GM18505 (cell line): ENCODE results near the gene LYPD1.
"Not testable (repeated sequence)": the region's sequence is repeated elsewhere in the genome, so short reads cannot be mapped to it uniquely, and the experiment has no call there.

Experiments
- ATAC-seq: cut with Tn5 transposase; IDR thresholded peaks from one replicate; pipeline ENCODE4 v1.9.1; 2021; ENCODE audit not compliant: unreplicated experiment
- POLR2A ChIP-seq: IDR thresholded peaks from 4 replicates; pipeline ENCODE4 v1.6.1; 2011; ENCODE audit warnings: borderline replicate concordance; ENCODE audit not compliant: insufficient read depth, insufficient read length; ENCODE audit errors: extremely low read depth

LYPD1 gene, protein sequence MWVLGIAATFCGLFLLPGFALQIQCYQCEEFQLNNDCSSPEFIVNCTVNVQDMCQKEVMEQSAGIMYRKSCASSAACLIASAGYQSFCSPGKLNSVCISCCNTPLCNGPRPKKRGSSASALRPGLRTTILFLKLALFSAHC

DNA sequence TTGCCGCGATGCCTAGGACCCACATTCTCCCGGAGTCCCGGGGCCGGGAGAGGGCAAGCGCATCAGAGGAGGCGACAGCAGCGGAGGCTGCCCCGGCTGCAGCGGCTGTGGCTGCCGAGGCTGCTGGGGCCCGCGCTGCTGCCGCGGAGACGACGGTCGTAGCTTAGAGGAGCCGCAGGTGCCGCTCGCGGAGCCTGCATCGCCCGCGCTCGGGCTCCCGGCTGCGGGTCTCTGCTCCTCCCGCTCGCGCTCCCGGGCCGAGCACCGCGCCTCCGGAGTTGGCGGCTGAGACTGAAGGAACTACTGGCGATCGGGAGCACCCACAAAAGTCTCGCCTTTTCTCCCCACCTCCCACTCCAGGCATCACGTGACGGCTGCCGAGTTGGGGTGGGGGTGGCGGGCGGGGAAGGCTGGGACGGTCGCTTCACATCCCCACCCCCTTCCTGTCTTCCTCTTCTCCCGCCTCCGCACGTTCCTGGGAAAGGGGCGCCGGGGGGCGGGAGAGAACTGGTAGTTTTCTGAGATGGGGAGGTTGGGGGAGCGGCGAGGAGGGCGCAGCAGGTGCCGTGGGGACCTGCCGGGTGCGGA, at the start of gene LYPD1:
Gene LYPD1 (minus strand): TSS at position 298 of the 588 bp plus-strand sequence. CDS start 273 bp downstream, at position 25.
- ATAC-seq = no peak
- no peak for TF ChIP-seq POLR2A

DNA sequence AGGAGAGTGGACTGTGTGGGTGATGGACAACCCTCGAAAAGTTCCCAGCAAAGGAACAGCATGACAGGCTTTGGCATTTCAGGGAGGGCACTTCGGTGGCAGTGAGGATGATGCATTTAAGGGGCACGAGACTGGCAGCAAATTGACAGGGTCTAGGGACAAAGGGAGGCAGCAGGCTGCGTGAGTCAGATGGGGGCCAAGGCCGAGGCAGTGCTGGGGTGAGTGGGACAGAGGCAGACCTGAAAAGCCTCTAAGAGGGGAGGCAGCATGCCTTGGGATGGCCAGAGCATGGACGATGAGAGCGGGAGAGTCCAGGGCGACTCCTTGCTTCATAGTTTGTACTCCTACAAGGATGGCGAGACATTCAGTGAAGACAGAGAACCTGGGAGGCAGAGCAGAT, 49.5 kb upstream of the LYPD1 start:
- ATAC-seq = no peak
- no peak for TF ChIP-seq POLR2A

DNA sequence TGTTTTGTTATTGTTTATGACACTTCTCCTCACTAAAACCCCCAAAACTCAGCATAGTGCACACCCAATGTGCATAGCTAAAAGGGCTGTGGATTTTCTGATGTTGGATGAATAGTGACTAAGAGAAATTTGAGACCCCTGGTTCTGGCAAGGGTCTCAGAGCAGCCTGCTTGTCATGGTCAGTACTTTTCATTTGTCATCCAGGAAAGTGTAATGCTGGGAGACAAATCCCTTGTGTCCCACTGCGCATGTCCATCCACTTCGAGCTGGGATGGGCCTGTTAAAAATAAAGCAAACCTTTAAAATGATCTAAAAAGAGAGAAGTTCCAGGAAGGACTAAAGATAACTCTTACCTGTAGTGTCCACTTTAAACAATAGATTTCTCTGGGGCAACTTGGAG, 46.9 kb upstream of the LYPD1 start:
- TF ChIP-seq POLR2A = no peak

DNA sequence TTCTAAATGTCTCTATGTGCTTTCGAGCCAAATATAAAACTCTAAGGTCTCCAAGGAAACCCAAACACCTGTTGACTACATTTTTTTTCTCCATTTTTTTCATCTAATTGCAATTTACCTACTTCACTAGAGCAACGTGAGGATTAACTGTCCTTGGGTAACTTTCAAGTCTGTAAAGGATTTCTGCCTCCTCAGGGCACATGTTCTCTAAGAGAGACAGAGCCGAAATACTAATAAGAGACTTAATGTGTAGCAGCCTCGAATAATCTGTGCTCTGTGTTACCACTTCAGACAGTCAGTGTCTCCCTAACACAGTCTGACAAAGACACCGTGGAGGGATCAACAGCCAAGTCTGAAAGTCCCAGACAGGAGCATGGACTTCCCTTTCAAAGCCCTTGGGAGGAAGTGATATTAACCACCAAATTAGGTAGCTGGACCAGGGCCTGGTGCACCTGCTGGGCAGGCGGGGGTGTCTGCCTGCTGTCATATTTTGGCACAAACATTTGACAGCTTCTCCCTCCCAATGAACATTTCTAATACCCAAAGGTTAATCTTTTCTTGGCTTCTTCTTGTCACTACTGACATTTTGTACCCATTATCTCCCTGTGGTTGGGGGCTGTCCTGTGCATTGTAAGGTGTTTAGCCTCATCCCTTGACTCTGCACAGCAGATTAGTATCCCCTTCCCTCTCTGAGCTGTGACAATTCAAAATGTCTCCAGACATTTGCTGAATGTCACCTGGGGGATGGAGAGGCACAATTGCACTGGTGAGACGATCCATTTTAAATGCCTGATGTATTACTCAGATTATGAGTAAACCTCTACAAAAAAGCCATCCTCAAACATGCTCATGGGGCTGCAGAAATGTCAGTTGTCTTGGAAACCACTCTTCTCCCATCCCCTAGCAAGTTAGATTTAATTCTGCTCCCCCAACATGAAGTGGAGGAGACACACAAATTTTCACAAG, 45.7 kb upstream of the LYPD1 start:
- TF ChIP-seq POLR2A = no peak
- ATAC-seq = no peak

More for the DNA sequence above, 46.9 kb upstream of the LYPD1 start:
- no peak for ATAC-seq

DNA sequence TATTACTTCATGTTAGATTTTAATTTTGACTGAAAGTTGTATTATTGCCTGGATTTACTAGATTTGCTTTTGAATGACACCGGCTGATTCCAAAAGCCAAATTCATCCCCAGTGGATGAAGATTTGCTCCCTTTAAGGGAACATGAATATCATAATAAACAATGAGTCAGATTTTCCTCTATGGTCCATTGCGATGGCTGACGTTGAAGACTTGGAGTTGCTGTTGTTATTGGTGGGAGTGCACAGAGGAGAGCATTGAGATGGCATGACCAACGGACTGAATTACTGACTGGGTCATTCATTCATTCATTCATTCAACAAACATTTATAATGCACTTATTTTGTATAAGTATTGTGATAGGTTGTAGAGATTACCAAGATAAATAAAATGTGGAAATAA, 33.4 kb upstream of the LYPD1 start:
- no peak for ATAC-seq
- no peak for TF ChIP-seq POLR2A

DNA sequence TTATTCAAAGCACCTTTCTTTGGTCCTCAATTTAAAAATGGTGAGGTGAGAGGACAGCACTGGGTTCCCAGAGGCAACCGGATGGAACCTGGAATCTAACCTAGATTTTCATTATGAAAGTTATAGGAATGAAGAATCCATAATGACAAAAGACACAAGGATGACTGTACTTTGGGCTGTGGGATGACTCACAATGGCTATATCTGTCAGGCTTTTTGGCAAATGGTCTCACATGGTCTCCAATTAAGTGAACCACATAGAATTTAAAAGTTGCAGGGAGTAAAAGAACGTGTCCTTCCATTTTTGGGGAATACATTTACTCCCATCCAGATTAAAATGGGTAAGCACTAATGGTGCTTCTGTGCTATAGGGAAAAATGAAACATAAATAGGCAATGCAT, 31.8 kb upstream of the LYPD1 start:
- ATAC-seq = no peak

DNA sequence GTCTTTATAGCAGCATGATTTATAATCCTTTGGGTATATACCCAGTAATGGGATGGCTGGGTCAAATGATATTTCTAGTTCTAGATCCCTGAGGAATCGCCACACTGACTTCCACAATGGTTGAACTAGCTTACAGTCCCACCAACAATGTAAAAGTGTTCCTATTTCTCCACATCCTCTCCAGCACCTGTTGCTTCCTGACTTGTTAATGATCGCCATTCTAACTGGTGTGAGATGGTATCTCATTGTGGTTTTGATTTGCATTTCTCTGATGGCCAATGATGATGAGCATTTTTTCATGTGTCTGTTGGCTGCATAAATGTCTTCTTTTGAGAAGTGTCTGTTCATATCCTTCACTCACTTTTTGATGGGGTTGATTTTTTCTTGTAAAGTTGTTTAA, 29.8 kb upstream of the LYPD1 start:
- ATAC-seq = not testable (repeated sequence)

More for the DNA sequence above, 31.8 kb upstream of the LYPD1 start:
- TF ChIP-seq POLR2A = no peak

DNA sequence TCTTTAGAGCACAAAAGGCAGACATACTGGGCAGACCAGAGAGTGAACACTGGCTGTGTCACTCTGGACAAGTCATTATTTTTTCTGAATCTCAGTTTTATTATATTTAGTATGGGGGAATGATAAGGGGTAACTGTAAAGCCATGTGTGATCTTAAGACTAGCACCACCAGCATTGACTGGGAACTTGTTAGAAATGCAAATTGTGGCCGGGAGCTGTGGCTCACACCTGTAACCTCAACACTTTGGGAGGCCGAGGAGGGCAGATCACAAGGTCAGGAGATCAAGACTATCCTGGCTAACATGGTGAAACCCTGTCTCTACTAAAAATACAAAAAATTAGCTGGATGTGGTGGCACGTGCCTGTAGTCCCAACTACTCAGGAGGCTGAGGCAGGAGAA, 28.3 kb upstream of the LYPD1 start:
- not testable (repeated sequence) for ATAC-seq

DNA sequence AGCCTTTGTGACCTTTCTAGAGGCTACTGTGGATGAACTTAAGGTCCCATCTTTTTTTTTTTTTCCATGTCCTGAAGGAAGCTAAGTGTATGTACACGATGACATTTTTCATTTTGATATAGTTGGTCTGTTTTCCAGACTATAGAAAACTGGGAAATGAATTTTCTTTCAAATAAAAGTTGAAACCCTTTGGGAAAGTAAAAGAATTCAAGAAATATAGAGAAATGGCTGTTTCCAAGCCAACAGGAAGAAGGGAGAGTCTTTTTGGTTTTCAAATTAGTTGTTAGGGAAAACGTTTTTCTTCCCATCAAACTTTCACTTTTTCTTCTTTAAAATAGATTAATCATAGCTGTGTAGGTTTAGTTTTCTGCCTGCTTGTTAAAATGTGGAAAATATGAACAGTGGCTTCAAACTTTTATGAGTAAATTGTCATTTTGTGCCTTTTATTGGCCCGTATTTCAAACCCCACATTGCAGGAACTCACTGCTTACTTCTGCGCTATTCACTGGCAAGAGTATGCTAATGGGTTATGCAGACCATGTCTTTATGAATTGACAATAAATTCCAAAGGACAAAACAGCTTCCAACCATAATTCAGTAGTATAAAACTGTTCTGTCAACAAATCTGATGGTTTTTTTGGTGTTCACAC, 27.7 kb upstream of the LYPD1 start:
- no peak for ATAC-seq
- TF ChIP-seq POLR2A = no peak

DNA sequence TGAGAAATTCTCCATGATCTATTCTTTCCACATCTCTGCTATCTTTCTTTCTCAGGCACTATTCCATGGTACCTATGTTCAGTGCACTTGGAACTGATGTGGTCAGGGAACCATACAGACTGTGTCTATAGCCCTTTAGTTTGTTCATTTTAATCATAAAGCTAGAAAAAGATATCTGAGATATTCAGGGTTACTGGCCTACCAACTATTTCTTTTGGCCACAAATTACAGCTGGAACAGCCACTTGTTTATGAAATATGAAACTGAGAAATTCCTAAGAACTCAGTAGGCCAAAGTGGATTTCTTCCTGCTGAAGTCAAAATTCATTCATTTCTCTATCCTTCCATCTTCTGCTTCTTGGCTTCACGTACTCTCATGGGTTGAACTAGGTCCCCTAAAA, 22.8 kb upstream of the LYPD1 start:
- no peak for ATAC-seq

DNA sequence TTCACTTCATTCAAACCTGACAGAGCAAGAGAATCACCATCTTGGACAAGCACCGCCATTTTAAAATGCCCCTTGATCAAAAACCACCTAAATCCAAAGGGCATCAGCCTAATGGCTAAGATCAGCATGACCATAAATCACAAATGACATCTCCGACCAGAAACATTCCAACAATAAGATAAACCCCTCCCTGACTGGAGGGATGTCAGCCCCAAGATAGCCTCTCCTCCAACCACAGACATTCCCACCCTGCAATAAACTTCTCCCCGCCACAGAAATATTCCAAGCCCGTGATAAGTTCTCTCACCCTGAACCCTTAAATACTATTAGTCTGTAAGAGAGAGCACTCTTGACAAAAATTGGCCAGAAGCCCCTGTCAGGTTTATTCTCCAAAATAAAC, 21.6 kb upstream of the LYPD1 start:
- ATAC-seq = no peak
- TF ChIP-seq POLR2A = no peak

More for the DNA sequence above, 22.8 kb upstream of the LYPD1 start:
- no peak for TF ChIP-seq POLR2A

DNA sequence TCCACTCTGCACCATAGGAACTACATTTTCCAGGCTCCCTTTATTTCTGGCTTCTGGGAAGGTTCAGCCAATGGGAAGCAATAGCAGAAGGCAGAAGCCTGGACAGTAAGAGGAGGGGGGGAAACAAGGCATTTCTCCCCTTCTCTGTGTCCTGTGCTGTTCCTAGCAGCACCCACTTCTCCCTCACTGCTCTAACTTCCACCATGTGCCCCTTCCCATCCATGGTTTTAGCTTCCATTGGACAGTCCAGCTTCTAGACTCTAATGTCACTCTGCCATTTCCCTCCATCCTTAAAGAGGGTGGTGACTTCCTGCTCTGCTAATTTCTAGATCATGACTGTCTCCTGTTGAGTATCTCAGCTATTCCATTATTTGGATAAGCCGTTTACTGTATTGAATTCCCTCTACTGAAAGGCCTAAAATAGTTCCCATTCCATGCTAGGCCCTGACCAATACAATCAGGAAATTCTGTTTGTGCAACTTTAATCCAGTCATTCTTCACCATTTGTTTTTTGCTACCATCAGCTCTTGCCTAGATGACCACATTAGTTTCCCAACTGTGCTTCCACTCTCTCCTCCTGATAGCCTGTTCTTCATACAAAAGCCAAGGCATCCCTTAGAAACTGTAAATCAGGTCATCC, 20.8 kb upstream of the LYPD1 start:
- no peak for TF ChIP-seq POLR2A
- ATAC-seq = no peak

DNA sequence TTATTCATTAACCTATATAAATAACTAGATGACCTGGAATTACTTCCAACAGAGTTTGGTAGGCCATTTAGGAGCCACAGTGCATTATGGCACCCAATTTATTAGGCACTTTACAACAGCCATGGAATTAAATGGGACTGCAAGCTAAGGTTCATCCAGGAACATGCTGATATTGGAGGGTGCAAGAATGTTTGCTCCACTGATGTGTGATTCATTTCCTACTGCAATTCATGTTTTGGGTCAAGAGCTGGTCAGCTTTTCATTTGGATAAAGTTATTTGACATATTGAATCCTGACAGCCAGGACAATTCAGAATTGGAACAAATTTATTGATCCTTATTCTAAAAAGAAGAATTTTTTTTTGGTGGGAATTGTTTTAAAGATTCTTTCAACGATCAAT, 11.8 kb upstream of the LYPD1 start:
- no peak for TF ChIP-seq POLR2A

DNA sequence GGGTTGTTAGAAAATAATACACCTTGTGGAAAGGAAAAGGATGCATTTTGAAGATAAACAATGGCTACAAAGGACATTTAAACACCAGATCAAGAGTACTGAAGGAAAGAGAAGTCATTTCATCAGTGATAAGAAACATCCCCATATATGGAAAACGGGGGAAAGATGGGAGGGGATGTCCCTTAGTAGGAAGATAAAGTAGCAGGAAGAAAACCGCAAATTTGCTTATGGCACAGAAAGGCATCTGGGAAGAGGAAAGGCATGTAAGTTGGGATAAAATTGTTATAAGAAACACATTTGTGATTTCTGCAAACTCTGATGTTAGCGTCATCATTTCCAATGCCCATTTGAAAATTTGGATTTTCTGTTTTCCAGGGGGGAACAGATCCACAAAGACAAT, 10.5 kb upstream of the LYPD1 start:
- TF ChIP-seq POLR2A = no peak
- ATAC-seq = no peak

More for the DNA sequence above, 11.8 kb upstream of the LYPD1 start:
- ATAC-seq = no peak

DNA sequence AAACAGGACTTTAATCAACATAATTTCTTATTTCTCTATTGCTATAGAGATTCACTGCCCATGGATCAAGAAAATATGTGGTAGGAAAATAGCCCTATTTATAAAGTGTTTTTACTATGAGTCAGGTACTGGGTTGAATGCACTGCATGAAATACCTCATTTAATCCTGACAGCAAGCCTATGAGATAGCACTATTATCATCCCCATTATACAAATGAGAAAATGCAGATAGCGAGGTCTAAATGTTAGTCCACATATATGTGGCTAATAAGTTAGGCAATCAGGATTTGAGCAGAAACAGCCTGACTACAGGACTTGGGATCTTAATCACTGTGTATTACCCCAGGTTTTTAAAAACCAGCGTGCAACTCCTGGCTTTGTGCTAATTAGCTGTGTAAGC, 8.5 kb upstream of the LYPD1 start:
- TF ChIP-seq POLR2A = no peak
- ATAC-seq = no peak
